ENCODE results near the gene SDK2. TPM values are rescaled to one million over a fixed set of nuclear protein-coding genes. Genes with fewer than 3 reads are reported as not detected.
A peak's percentile ranks its signal among the peaks of the same experiment; 100 is the strongest.

Gene SDK2
- total and polyA plus RNA-seq, 2 of the 8 experiments (the other 6 are each of a cell fraction or from before 2014, with no cell fraction given), result 3.9 to 4.1 TPM

GRCh38 chr17:73420897-73421296 is 223.3 kb downstream of the SDK2 start:
- TF ChIP-seq CEBPB (IDR thresholded peaks at IDR 0.05; ENCODE audit: low read depth, low read length) (no peak), RAD21 (IDR thresholded peaks at IDR 0.05 in 1 of 2, conservative IDR thresholded peaks at IDR 0.05 in 1 of 2; ENCODE audit: low read depth in 2 of 2, low read length in 2 of 2) (peak; percentile 25 to 50), KDM1A (IDR thresholded peaks at IDR 0.05; ENCODE audit: borderline replicate concordance, low read length) (peak; percentile 15; the same call in 1 of the 2 replicates)
- TF ChIP-seq, protein P1, sequence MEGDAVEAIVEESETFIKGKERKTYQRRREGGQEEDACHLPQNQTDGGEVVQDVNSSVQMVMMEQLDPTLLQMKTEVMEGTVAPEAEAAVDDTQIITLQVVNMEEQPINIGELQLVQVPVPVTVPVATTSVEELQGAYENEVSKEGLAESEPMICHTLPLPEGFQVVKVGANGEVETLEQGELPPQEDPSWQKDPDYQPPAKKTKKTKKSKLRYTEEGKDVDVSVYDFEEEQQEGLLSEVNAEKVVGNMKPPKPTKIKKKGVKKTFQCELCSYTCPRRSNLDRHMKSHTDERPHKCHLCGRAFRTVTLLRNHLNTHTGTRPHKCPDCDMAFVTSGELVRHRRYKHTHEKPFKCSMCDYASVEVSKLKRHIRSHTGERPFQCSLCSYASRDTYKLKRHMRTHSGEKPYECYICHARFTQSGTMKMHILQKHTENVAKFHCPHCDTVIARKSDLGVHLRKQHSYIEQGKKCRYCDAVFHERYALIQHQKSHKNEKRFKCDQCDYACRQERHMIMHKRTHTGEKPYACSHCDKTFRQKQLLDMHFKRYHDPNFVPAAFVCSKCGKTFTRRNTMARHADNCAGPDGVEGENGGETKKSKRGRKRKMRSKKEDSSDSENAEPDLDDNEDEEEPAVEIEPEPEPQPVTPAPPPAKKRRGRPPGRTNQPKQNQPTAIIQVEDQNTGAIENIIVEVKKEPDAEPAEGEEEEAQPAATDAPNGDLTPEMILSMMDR (IDR thresholded peaks at IDR 0.05; ENCODE audit: control extremely low read depth in 1 of 3, insufficient read depth in 1 of 3, low read depth in 1 of 3, low read length in 3 of 3), result peak; percentile 18 to 54 (median 52); a peak in 3 of 4 replicates
- Histone ChIP-seq H2BK20ac (ENCODE audit: low read length) (no peak overlapping the region), H2BK120ac (replicated peaks; ENCODE audit: low read depth, low read length) (no peak overlapping the region), H4K91ac (replicated peaks; ENCODE audit: insufficient read length, low read length) (no peak overlapping the region), H3K4me2 (ENCODE audit: insufficient read depth in 1 of 2, low read depth in 2 of 2, low read length in 2 of 2) (no peak overlapping the region), H3K27ac (ENCODE audit: low read depth, low read length) (no peak overlapping the region), H3K23ac (ENCODE audit: insufficient read length) (no peak overlapping the region), H3K18ac (ENCODE audit: extremely low read depth, low read length) (no peak overlapping the region), H4K5ac (ENCODE audit: insufficient read length, low read depth, low read length) (no peak overlapping the region), H2BK5ac (ENCODE audit: low read depth, low read length) (no peak overlapping the region), H3K36me3 (ENCODE audit: control insufficient read depth in 2 of 4, insufficient read depth in 4 of 4, low read length in 3 of 4) (peaks cover 0 to 8% (median 3%) of the 10 kb centered on the region in 4 experiments; a peak in 7 of 8 replicates), H3K4me3 (ENCODE audit: extremely low read depth in 1 of 4, insufficient read depth in 2 of 4, low read depth in 3 of 4, low read length in 4 of 4) (no peak overlapping the region), H2BK12ac (ENCODE audit: low read depth, low read length) (no peak overlapping the region), H3K27me3 (replicated peaks in 1 of 4; ENCODE audit: control insufficient read depth in 3 of 4, extremely low read depth in 1 of 4, insufficient read depth in 3 of 4, low read length in 3 of 4) (no peaks in the 10 kb centered on the region), H4K20me1 (replicated peaks in 1 of 2; ENCODE audit: control insufficient read depth in 1 of 2, insufficient read depth in 2 of 2, low read length in 2 of 2) (peaks cover 2% of the 10 kb centered on the region in 2 experiments), H3K79me1 (ENCODE audit: low read depth, low read length) (no peaks in the 10 kb centered on the region), H3K4ac (replicated peaks; ENCODE audit: insufficient read length, low read depth, low read length) (no peak overlapping the region), H3K23me2 (ENCODE audit: low read depth, low read length) (no peaks in the 10 kb centered on the region), H4K8ac (ENCODE audit: extremely low read depth, insufficient read depth, low read length) (no peak overlapping the region), H3K79me2 (ENCODE audit: control insufficient read depth in 1 of 2, insufficient read depth in 2 of 2, low read length in 2 of 2) (no peaks in the 10 kb centered on the region), H3K56ac (replicated peaks; ENCODE audit: insufficient read length, low read depth, low read length) (no peak overlapping the region), H3K4me1 (replicated peaks in 1 of 4; ENCODE audit: control insufficient read depth in 3 of 4, insufficient read depth in 4 of 4, low read length in 3 of 4) (no peaks in the 10 kb centered on the region), H2AK5ac (ENCODE audit: low read depth, low read length) (no peak overlapping the region), H2BK15ac (ENCODE audit: low read length) (peak overlapping the region; percentile 49; the same call in 1 of the 2 replicates), H3K9ac (replicated peaks in 1 of 4; ENCODE audit: extremely low read depth in 1 of 4, low read depth in 3 of 4, low read length in 3 of 4) (no peak overlapping the region), H3K9me3 (ENCODE audit: insufficient read depth in 2 of 2, low read depth in 1 of 2, low read length in 1 of 2) (no peaks in the 10 kb centered on the region), H2AFZ (ENCODE audit: low read length) (no peak overlapping the region), H3K14ac (ENCODE audit: insufficient read length) (no peak overlapping the region)
- ChIA-PET CTCF (ENCODE audit: partially characterized antibody) (interaction anchor here (0.6 to 3.7 kb wide), 16 partner anchors 9 to 417 kb away, joined by 3 to 19 read pairs (median 4); no protein-coding TSS in a partner anchor), POLR2A (ENCODE audit: partially characterized antibody) (interaction anchor here (0.8 kb wide), 1 partner anchor 10 kb away, joined by 3 read pairs; no protein-coding TSS in a partner anchor)
- 73% methylated on average over 9 of the region's 9 CpGs; no CpG with 5 or more reads in 1 of the 2 experiments for WGBS, 2 experiments (ENCODE audit: extremely low coverage in 1 of 2, insufficient coverage in 1 of 2, insufficient read length in 1 of 2, insufficient replicate concordance in 2 of 2, low coverage in 1 of 2, low lambda C conversion rate in 2 of 2, missing lambda C conversion rate in 1 of 2)
- FAIRE-seq (no peak), DNase-seq (ENCODE audit: low read depth in 1 of 2, low spot score in 2 of 2) (no peak)
